NCI-H345 treated with DMSO at 0.1 percent for 48 hours (cell line): ENCODE data around the gene GYG2.
"Not testable (repeated sequence)": the region's sequence is repeated elsewhere in the genome, so short reads cannot be mapped to it uniquely, and the experiment has no call there.

ENCODE experiments used
- DNase-seq: peaks from one replicate; lab custom pipeline; 2025; ENCODE audit not compliant: unreplicated experiment; lab: John Stamatoyannopoulos, UW

The GYG2 gene

GRCh38 chrX:2828344-2828958 lies at the start of gene GYG2:
TSS of gene GYG2 (plus strand) at chrX:2828930. CDS start at chrX:2830189, 1,259 bp downstream.
- DNase-seq: no peak

- not testable (repeated sequence) for DNase-seq
Measured at GRCh38 chrX:2780472-2781225, 48.1 kb upstream of the GYG2 start.

- no peak for DNase-seq
Measured at GRCh38 chrX:2781226-2781571, 47.5 kb upstream of the GYG2 start.

- no peak for DNase-seq
Measured at GRCh38 chrX:2781698-2782097, 47.0 kb upstream of the GYG2 start.

- no peak for DNase-seq
Measured at GRCh38 chrX:2782171-2782570, 46.6 kb upstream of the GYG2 start.

- no peak for DNase-seq
Measured at GRCh38 chrX:2782778-2783177, 46.0 kb upstream of the GYG2 start.

- DNase-seq: no peak
Measured at GRCh38 chrX:2784026-2784425, 44.7 kb upstream of the GYG2 start.

- no peak for DNase-seq
Measured at GRCh38 chrX:2785538-2785937, 43.2 kb upstream of the GYG2 start.

- DNase-seq: no peak
Measured at GRCh38 chrX:2788980-2789379, 39.8 kb upstream of the GYG2 start.

GRCh38 chrX:2789569-2789968 lies 39.2 kb upstream of the GYG2 start:
- DNase-seq: no peak

- no peak for DNase-seq
Measured at GRCh38 chrX:2793752-2794151, 35.0 kb upstream of the GYG2 start.

- DNase-seq: no peak
Measured at GRCh38 chrX:2794336-2794735, 34.4 kb upstream of the GYG2 start.

- not testable (repeated sequence) for DNase-seq
Measured at GRCh38 chrX:2796808-2797207, 31.9 kb upstream of the GYG2 start.

GRCh38 chrX:2799369-2799768 lies 29.4 kb upstream of the GYG2 start:
- DNase-seq: no peak

- not testable (repeated sequence) for DNase-seq
Measured at GRCh38 chrX:2799980-2800379, 28.8 kb upstream of the GYG2 start.

- DNase-seq: no peak
Measured at GRCh38 chrX:2801223-2801622, 27.5 kb upstream of the GYG2 start.

- not testable (repeated sequence) for DNase-seq
Measured at GRCh38 chrX:2802376-2803090, 26.2 kb upstream of the GYG2 start.

- not testable (repeated sequence) for DNase-seq
Measured at GRCh38 chrX:2803486-2803885, 25.2 kb upstream of the GYG2 start.

GRCh38 chrX:2804106-2804843 lies 24.5 kb upstream of the GYG2 start:
- DNase-seq: not testable (repeated sequence)

- not testable (repeated sequence) for DNase-seq
Measured at GRCh38 chrX:2804858-2805257, 23.9 kb upstream of the GYG2 start.

- no peak for DNase-seq
Measured at GRCh38 chrX:2811271-2811670, 17.5 kb upstream of the GYG2 start.
